A549 (cell line): Measurements from ENCODE around the gene GRXCR2. TPM values are rescaled to one million over a fixed set of nuclear protein-coding genes. Genes with fewer than 3 reads are reported as not detected.

Source experiments
- ATAC-seq, 2 experiments: fragments of 200-7000 bp in 1 of 2; fragments of >200 bp in 1 of 2; cut with Nextera tagmentation in 1 of 2; cut with Tn5 transposase in 1 of 2; 3 replicates each; pipeline versions ENCODE4 v1.8.0 to v1.9.1; 2018 to 2020; ENCODE audit warnings: mild to moderate bottlenecking in 1 of 2, moderate library complexity in 1 of 2
- CTCF ChIA-PET: fragments of 300-600 bp; sonication (Branson Sonifier 250); formaldehyde crosslinking; extraction: SDS; loops from one replicate; lab custom pipeline; 2021; ENCODE audit warnings: antibody characterized with exemption, inconsistent platforms; lab: Yijun Ruan, JAX
- POLR2A ChIA-PET: fragments of 350-600 bp; formaldehyde crosslinking; extraction: SDS; loops from one replicate; lab custom pipeline; 2021; ENCODE audit warnings: antibody characterized with exemption, inconsistent platforms; lab: Yijun Ruan, JAX
- DNase-seq, 2 experiments: peaks; one replicate each; pipeline versions ENCODE4 v3.0.0 to v3.0.0-alpha.2; 2011 to 2016; ENCODE audit warnings: low read depth in 1 of 2, low spot score in 1 of 2
- FAIRE-seq: peaks from 2 replicates; lab custom pipeline; 2011; peaks lifted over from hg19 to GRCh38; lab: Jason Lieb, UNC
- H3K27ac ChIP-seq, 2 experiments: fragments of >200 bp; sonication (Bioruptor Twin); formaldehyde crosslinking; 3 replicates each; pipeline ENCODE4 v1.5.1; 2016 to 2017
- H3K4me1 ChIP-seq: fragments of >200 bp; sonication (Bioruptor Twin); formaldehyde crosslinking; 3 replicates; pipeline ENCODE4 v1.6.1; 2016
- H3K4me2 ChIP-seq: fragments of >200 bp; sonication (Bioruptor Twin); formaldehyde crosslinking; 3 replicates; pipeline ENCODE4 v1.6.1; 2016
- H3K4me3 ChIP-seq: fragments of >200 bp; sonication (Bioruptor Twin); formaldehyde crosslinking; 3 replicates; pipeline ENCODE4 v1.5.1; 2016
- H3K9me3 ChIP-seq: fragments of >200 bp; sonication (Bioruptor Twin); formaldehyde crosslinking; 3 replicates; pipeline ENCODE4 v1.6.1; 2016
- ATOH8 ChIP-seq: fragments of 250-450 bp; sonication (Bioruptor Pico); IDR thresholded peaks from 2 replicates; pipeline ENCODE4 v1.5.0; 2020; ENCODE audit warnings: low read depth, mild to moderate bottlenecking, moderate library complexity
- BCL3 ChIP-seq: fragments of >200 bp; sonication (Bioruptor Twin); formaldehyde crosslinking; IDR thresholded peaks from 3 replicates; pipeline ENCODE4 v1.6.1; 2016
- BHLHE40 ChIP-seq: IDR thresholded peaks from 2 replicates; pipeline ENCODE4 v1.6.1; 2012; ENCODE audit warnings: low read depth, low read length, inconsistent platforms
- CEBPB ChIP-seq, 2 experiments: fragments of >200 bp in 1 of 2; sonication (Bioruptor Twin) in 1 of 2; formaldehyde crosslinking in 1 of 2; IDR thresholded peaks; 2 replicates each; pipeline ENCODE4 v1.6.1; 2012 to 2016
- FOSL2 ChIP-seq, 2 experiments: fragments of 450-650 bp in 1 of 2; fragments of >200 bp in 1 of 2; sonication (Bioruptor Twin) in 1 of 2; formaldehyde crosslinking; IDR thresholded peaks; 2 replicates each; pipeline versions ENCODE4 v1.5.0 to v1.6.1; 2016 to 2020; ENCODE audit warnings: mild to moderate bottlenecking in 1 of 2, moderate library complexity in 1 of 2
- HOXB5 ChIP-seq: fragments of 250-450 bp; sonication (Bioruptor Pico); IDR thresholded peaks from 2 replicates; pipeline ENCODE4 v1.5.0; 2020; ENCODE audit warnings: mild to moderate bottlenecking, moderate library complexity
- KDM1A ChIP-seq: fragments of 200-600 bp; sonication (generic); IDR thresholded peaks from 2 replicates; pipeline ENCODE4 v1.6.1; 2016; ENCODE audit warnings: low read depth, mild to moderate bottlenecking
- MAFK ChIP-seq: fragments of 450-650 bp; IDR thresholded peaks from 2 replicates; pipeline ENCODE4 v1.6.1; 2014; ENCODE audit not compliant: partially characterized antibody
- NFE2L2 ChIP-seq: fragments of 150-350 bp; conservative IDR thresholded peaks from 2 replicates; pipeline ENCODE4 v1.6.1; 2014; ENCODE audit warnings: low read length
- NPAS2 ChIP-seq: fragments of 250-450 bp; sonication (Bioruptor Pico); IDR thresholded peaks from 2 replicates; pipeline ENCODE4 v1.8.0; 2022; ENCODE audit warnings: mild to moderate bottlenecking, moderate library complexity, borderline replicate concordance
- NR3C1 ChIP-seq: fragments of >200 bp; sonication (Bioruptor Twin); formaldehyde crosslinking; IDR thresholded peaks from 3 replicates; pipeline ENCODE4 v1.6.1; 2017
- PBX3 ChIP-seq: IDR thresholded peaks from 2 replicates; pipeline ENCODE4 v1.6.1; 2012
- RAD21 ChIP-seq, 2 experiments: fragments of >200 bp in 1 of 2; sonication (Bioruptor Twin) in 1 of 2; formaldehyde crosslinking in 1 of 2; IDR thresholded peaks in 1 of 2; conservative IDR thresholded peaks in 1 of 2; 2 replicates in 1 of 2; 3 replicates in 1 of 2; pipeline ENCODE4 v1.6.1; 2012 to 2018; ENCODE audit warnings: inconsistent platforms in 1 of 2
- REST ChIP-seq: fragments of 200-600 bp; sonication (generic); IDR thresholded peaks from 2 replicates; pipeline ENCODE4 v1.6.1; 2016; ENCODE audit warnings: antibody characterized with exemption, mild to moderate bottlenecking, moderate library complexity
- RNF2 ChIP-seq: fragments of 200-600 bp; sonication (generic); IDR thresholded peaks from 2 replicates; pipeline ENCODE4 v1.6.1; 2016; ENCODE audit warnings: low read depth, mild to moderate bottlenecking, antibody characterized with exemption, moderate library complexity, borderline replicate concordance
- SMC3 ChIP-seq: fragments of >200 bp; sonication (Bioruptor Twin); formaldehyde crosslinking; IDR thresholded peaks from 3 replicates; pipeline ENCODE4 v1.6.1; 2018; ENCODE audit warnings: inconsistent platforms
- WGBS: methylation state at CpG from one replicate; pipeline ENCODE4 v1.1.6; 2017; ENCODE audit errors: missing lambda C conversion rate; 5-methylcytosine and 5-hydroxymethylcytosine counted together
- polyA plus RNA-seq, 4 experiments: library from polyadenylated mRNA; depleted of rRNA in 3 of 4; stranded (reverse); fragments of >200 nt; fragmentation: RNase III in 1 of 4; extraction: RNeasy Plus Mini Kit Qiagen cat#74134 plus additional on column Dnase treatment in 1 of 4; gene quantifications; 2 replicates in 3 of 4; 3 replicates in 1 of 4; pipeline ENCODE4 v1.2.3, GENCODE V29; 2011 to 2017

GRXCR2 gene
- polyA plus RNA-seq, 2 of the 4 experiments (the other 2 are of a cell fraction): 0.05 TPM; not detected in 1

GRCh38 chr5:145917288-145917687 lies 44.5 kb upstream of the GRXCR2 start:
- FAIRE-seq (no peak), ATAC-seq (peak in 1 of 2 experiments; percentile 52; a peak in 2 of 6 replicates), DNase-seq (no peak)
- Histone ChIP-seq H3K4me3 (no peak overlapping the region), H3K4me1 (peaks cover 8% of the 10 kb centered on the region; the same call in 1 of the 3 replicates), H3K4me2 (peak overlapping the region; percentile 27; the same call in 1 of the 3 replicates), H3K27ac (no peak overlapping the region), H3K9me3 (no peaks in the 10 kb centered on the region)
- CTCF ChIA-PET: interaction anchor here (1.5 to 2.7 kb wide), 2 partner anchors 9 to 13 kb away, joined by 5 to 15 read pairs; no protein-coding TSS in a partner anchor
- POLR2A ChIA-PET: no interaction called here
- TF ChIP-seq RNF2 (no peak), PBX3 (no peak), BHLHE40 (no peak), NR3C1 (no peak), HOXB5 (no peak), MAFK (no peak), NPAS2 (CRISPR knock-in tag) (no peak), CEBPB (IDR thresholded peaks at IDR 0.05) (no peak), NFE2L2 (no peak), RAD21 (conservative IDR thresholded peaks at IDR 0.05 in 1 of 2, IDR thresholded peaks at IDR 0.05 in 1 of 2) (no peak)

GRCh38 chr5:145915970-145916638 lies 43.3 kb upstream of the GRXCR2 start:
- Histone ChIP-seq H3K4me3 (no peak overlapping the region), H3K27ac (no peak overlapping the region), H3K4me2 (no peak overlapping the region), H3K9me3 (no peaks in the 10 kb centered on the region), H3K4me1 (peaks cover 8% of the 10 kb centered on the region; the same call in 1 of the 3 replicates)
- FAIRE-seq (no peak), DNase-seq (no peak), ATAC-seq (no peak)
- WGBS: 79% methylated on average over 7 of the region's 7 CpGs
- ChIA-PET CTCF (interaction anchor here (0.6 to 2.7 kb wide), 4 partner anchors 8 to 66 kb away, joined by 3 to 15 read pairs (median 4); no protein-coding TSS in a partner anchor), POLR2A (no interaction called here)
- TF ChIP-seq FOSL2 (IDR thresholded peaks at IDR 0.05) (no peak), FOSL2 (CRISPR knock-in tag; IDR thresholded peaks at IDR 0.05) (no peak), SMC3 (no peak), REST (no peak), KDM1A (no peak), ATOH8 (CRISPR knock-in tag) (no peak), BCL3 (no peak)
- TF ChIP-seq, all 56 proteins: peak for 0
